C4-2B (cell line): ENCODE data around the gene PLAGL1.

Experiments used
- CTCF ChIP-seq: fragments of 450-650 bp; conservative IDR thresholded peaks from 2 replicates; pipeline ENCODE4 v1.5.1; 2017; ENCODE audit warnings: mild to moderate bottlenecking
- ZFX ChIP-seq: fragments of 450-650 bp; IDR thresholded peaks from 2 replicates; pipeline ENCODE4 v1.6.1; 2017

GRCh38 chr6:143999406-143999805 is 8.7 kb downstream of the PLAGL1 start:
- no peak for TF ChIP-seq CTCF
- TF ChIP-seq ZFX, result no peak
